GM18499 (cell line): Measurements from ENCODE around the gene A1CF.
"Not testable (repeated sequence)": the region's sequence is repeated elsewhere in the genome, so short reads cannot be mapped to it uniquely, and the experiment has no call there.

Source experiments
- ATAC-seq: cut with Tn5 transposase; IDR thresholded peaks from one replicate; pipeline ENCODE4 v1.9.1; 2021; ENCODE audit warnings: moderate number of reproducible peaks; ENCODE audit not compliant: insufficient read depth, unreplicated experiment

Gene A1CF

DNA sequence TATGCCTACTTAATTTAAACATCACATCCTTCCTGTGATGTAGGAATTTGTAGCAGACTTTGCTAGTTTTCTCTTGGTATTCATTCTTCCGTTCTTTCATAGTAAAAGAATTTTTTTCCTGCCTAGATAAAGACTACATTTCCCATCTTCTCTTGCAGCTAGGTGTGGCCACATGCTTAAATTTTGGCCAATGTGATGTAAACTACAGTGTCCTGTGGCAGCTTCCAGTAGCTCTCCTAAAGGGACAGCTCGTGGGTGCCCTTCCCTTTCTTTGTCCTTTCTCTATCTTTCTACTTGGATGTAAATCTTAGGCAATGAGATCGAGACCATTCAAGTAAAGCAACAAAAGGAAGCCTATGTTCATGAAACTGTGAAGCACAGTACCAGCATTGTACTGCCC lies 87.1 kb downstream of the A1CF start:
- ATAC-seq, result no peak

DNA sequence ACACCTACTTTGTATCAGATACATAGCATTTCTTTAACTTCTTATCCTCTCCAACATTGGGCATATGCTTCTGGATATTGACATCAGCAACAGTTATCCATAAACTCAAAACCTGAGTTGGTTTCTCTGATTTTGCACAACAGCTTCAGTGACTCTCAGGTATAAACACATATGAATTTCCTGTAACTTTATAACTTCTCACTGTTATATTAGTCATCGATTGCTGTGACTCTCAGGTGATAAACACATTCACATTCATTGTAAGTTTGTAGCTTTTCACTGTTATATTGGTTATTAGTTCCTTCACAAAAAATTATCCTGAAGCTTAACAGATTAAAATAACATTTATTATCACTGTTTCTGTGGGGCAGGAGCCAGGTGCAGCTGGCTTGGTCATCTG lies 88.7 kb downstream of the A1CF start:
- no peak for ATAC-seq

DNA sequence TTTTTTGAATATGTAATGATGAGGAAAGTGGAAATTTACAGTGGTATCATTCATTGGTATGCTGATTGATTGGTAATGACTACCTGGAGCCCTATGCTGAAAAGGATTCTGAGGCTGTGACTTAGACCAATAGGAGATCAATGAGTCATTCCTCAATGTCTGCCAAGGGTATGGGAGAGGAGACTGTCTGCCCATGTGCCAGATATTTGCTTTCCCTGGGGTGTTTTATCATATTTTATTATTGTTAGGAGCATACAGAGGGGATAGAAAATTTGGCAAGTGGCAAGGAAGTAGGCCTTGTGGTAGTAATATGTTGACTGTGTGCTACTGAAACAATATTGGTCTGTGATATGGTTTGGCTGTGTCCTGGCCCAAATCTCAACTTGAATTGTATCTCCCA lies 90.9 kb downstream of the A1CF start:
- ATAC-seq, result no peak

DNA sequence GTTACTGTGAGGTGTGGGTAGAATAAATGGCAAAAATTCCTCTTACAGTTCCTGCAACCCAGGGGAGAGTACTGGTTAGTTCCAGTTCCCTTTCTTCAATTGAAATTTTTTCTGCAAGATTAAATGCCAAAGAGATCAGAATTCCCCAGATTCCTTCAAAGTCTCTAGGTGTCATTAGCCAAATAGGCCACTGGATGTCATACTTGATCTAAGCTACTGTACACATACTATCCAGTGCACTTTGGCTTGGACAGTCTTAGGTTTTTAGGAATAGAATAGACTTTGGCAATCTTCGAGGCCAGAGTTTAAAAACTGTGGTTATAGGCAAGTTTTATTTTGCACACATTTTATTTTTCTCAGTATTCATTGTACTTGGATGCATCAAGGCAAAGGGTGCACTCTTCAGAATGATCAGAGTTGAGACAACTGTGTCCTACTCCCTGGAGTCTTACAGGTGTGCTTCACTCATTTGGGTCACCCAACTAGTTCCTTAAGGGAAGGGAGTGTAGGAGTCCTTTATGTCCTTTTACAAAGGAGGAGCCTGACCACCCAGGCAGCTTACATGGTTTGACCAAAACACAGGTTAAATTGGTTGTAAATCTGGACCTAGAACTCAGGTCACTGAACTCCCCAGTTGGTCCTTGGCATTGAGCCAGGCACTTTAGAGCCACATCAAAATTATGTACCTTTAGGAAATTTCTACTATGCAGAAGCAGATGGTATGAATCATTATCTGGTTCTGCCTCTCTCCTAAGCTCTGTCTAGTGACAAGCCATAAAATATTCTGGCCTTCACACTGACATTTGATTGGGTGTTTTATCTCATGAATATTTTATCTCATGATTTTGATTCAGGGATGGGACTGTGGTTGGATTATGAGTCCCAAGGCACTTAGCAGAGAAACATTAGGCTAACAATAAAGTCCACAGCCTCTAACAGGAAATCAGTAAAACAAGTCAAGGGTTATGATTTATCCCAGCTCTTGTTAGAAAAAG lies 96.2 kb downstream of the A1CF start:
- ATAC-seq, result no peak

- ATAC-seq, result not testable (repeated sequence)
Measured at GRCh38 chr10:50787962-50788361, 97.5 kb downstream of the A1CF start.

DNA sequence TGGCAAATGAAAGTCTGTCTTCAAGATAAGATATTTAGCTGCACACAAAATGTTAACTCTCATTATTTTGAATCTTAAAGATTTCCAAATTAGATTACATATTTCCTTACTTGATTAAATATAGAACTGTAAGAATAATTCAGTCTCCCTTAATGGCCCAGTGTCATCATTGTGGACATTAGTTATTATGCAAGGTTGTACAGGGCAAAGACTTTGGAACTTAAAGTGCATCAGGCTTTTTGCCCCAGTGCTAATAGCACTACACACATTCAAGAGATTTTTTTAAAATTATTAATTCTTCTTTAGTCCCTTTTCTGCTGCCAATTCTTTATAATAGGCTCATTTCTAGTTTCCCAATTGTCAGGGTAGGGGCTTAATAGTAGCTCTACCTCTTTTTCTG lies 103.4 kb downstream of the A1CF start:
- ATAC-seq, result not testable (repeated sequence)

DNA sequence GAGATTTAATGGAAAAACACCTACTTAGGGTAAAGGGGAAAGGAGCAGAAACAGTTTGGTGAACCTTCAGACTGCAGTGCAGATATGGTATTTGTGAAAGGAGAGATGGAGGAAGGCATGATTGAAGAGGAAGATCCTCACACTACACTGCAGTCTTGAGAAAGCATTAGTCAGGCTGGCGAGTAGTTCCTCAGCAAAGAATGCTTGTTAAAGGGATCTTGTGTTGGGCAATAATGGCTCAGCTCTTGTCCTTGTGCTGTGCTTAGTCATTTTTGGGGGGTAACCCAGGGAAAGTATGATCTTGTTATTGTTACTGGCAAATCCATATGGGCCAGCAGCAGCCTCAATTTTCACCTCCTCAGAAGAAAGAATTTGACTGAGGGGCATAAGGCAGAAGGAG lies 105.4 kb downstream of the A1CF start:
- ATAC-seq, result not testable (repeated sequence)

DNA sequence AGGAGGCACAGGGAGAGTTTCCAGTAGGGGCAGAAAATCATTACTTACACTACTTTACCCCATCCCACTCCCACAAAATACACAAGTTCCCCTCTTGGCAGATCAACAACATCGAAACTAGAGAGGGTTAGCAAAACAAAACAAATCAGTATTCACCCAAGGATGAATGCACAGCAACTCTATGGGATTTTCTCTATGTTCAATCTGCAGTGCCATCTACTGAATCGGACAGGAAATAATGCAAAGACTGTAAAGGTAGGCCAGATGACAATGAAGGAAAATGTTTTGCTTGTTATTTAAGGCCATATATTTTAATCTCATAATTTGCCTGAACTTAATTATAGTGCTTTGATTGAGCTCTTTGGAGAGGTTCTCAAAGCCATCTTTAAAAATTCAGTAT lies 110.6 kb downstream of the A1CF start:
- ATAC-seq, result not testable (repeated sequence)

GRCh38 chr10:50772042-50772441 lies 113.4 kb downstream of the A1CF start:
- ATAC-seq, result not testable (repeated sequence)

DNA sequence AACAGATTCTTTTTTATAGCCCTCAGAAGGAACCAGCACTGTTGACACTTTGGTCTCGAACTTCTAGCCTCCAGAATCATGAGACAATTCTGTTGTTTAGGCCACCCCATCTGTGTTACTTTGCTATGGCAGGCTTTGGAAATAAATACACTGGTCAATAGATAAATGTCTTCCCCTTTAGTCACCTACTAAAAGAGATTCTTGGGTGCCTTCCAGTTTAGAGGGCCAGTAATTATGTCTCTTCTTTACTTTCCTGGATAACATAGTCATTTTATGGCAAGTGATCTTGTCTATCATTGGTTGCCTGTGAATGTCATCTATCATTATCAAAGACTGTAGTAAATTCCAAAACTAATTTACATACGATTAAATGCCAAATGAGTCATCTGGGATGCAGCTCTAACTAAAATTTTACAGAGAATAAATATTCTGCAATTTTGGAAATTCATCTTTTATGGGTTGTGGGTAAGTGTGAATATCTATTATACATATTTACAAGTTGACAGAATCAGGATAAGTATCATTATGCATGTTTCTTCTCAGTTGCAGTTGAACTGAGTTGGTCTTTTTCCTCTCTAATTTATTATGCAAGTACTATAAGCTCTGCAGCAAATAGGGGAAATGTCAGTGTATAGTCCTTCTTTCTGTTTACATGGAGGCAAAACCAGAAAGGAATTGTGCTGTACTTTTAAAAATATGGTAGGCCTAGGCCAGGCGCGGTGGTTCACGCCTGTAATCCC lies 118.5 kb downstream of the A1CF start:
- ATAC-seq, result not testable (repeated sequence)
